HG03066 (cell line): ENCODE measurements around the gene SGMS1.
A peak's percentile ranks its signal among the peaks of the same experiment; 100 is the strongest.
"Not testable (repeated sequence)": the region's sequence is repeated elsewhere in the genome, so short reads cannot be mapped to it uniquely, and the experiment has no call there.

Experiments
- ATAC-seq: cut with Tn5 transposase; IDR thresholded peaks from one replicate; pipeline ENCODE4 v1.9.1; 2021; ENCODE audit warnings: low read depth; ENCODE audit not compliant: unreplicated experiment

Gene SGMS1

GRCh38 chr10:50437248-50437647, 186.5 kb downstream of the SGMS1 start:
- ATAC-seq, result peak; percentile 60

- no peak for ATAC-seq
These were observed 187.0 kb downstream of the SGMS1 start for GRCh38 chr10:50436805-50437204.

- peak; percentile 51 for ATAC-seq
These were observed 191.3 kb downstream of the SGMS1 start for GRCh38 chr10:50432211-50433009.

GRCh38 chr10:50431791-50432190, 192.0 kb downstream of the SGMS1 start:
- ATAC-seq, result peak; percentile 82

GRCh38 chr10:50431133-50431532, 192.6 kb downstream of the SGMS1 start:
- no peak for ATAC-seq

GRCh38 chr10:50426485-50426884, 197.3 kb downstream of the SGMS1 start:
- peak; percentile 77 for ATAC-seq

- ATAC-seq, result not testable (repeated sequence)
These were observed 198.5 kb downstream of the SGMS1 start for GRCh38 chr10:50425215-50425614.

GRCh38 chr10:50423448-50423847, 200.3 kb downstream of the SGMS1 start:
- ATAC-seq, result no peak

GRCh38 chr10:50422259-50422658, 201.5 kb downstream of the SGMS1 start:
- ATAC-seq, result no peak

GRCh38 chr10:50421026-50421719, 202.6 kb downstream of the SGMS1 start:
- ATAC-seq, result no peak

- ATAC-seq, result no peak
These were observed 203.6 kb downstream of the SGMS1 start for GRCh38 chr10:50420196-50420595.

GRCh38 chr10:50419756-50420155, 204.0 kb downstream of the SGMS1 start:
- ATAC-seq, result no peak

- no peak for ATAC-seq
These were observed 204.7 kb downstream of the SGMS1 start for GRCh38 chr10:50419091-50419490.

GRCh38 chr10:50417886-50418830, 205.6 kb downstream of the SGMS1 start:
- peak; percentile 68 for ATAC-seq

GRCh38 chr10:50417486-50417885, 206.3 kb downstream of the SGMS1 start:
- peak; percentile 2 for ATAC-seq

- ATAC-seq, result no peak
These were observed 206.9 kb downstream of the SGMS1 start for GRCh38 chr10:50416881-50417280.

GRCh38 chr10:50416181-50416824, 207.5 kb downstream of the SGMS1 start:
- no peak for ATAC-seq

GRCh38 chr10:50415292-50415691, 208.5 kb downstream of the SGMS1 start:
- ATAC-seq, result no peak

- no peak for ATAC-seq
These were observed 213.5 kb downstream of the SGMS1 start for GRCh38 chr10:50410066-50410811.
